ENCODE measurements around the gene WSB1. TPM values are rescaled to one million over a fixed set of nuclear protein-coding genes. Genes with fewer than 3 reads are reported as not detected.

WSB1 gene
- 25.9 and 33.0 TPM in 2 replicates for total RNA-seq (2014; rRNA removed; shearing (Covaris generic))

GRCh38 chr17:27293898-27294688 is at the start of gene WSB1:
Gene WSB1 (plus strand): TSS chr17:27294114. CDS start chr17:27294396, 282 bp downstream.

Small RNAs within 50 kb of the gene (small RNA-seq; reads per million reads assigned to genes)
- not detected for gene MIR4522

Other genes with a start within 250 kb of the WSB1 start
- 1.8 and 2.0 TPM in 2 replicates for gene KSR1, start 162.3 kb downstream of the WSB1 start, total RNA-seq (2014; rRNA removed; shearing (Covaris generic))

Data from A375 (cell line).